GM18867 (cell line): Measurements from ENCODE around the gene ACOT7.
"Not testable (repeated sequence)": the region's sequence is repeated elsewhere in the genome, so short reads cannot be mapped to it uniquely, and the experiment has no call there.

ENCODE experiments used
- ATAC-seq: cut with Tn5 transposase; IDR thresholded peaks from one replicate; pipeline ENCODE4 v1.9.1; 2021; ENCODE audit warnings: mild to moderate bottlenecking, moderate library complexity; ENCODE audit not compliant: unreplicated experiment

ACOT7 gene

GRCh38 chr1:6365047-6365446, 28.5 kb downstream of the ACOT7 start:
- ATAC-seq: no peak

GRCh38 chr1:6363085-6363884, 30.3 kb downstream of the ACOT7 start:
- ATAC-seq: not testable (repeated sequence)

GRCh38 chr1:6361124-6361775, 32.3 kb downstream of the ACOT7 start:
- no peak for ATAC-seq

GRCh38 chr1:6360517-6361070, 33.0 kb downstream of the ACOT7 start:
- no peak for ATAC-seq

- ATAC-seq: peak; percentile 28
Observed at GRCh38 chr1:6360117-6360496, 33.5 kb downstream of the ACOT7 start.

GRCh38 chr1:6359216-6360116, 34.1 kb downstream of the ACOT7 start:
- peak; percentile 86 for ATAC-seq

GRCh38 chr1:6358757-6359201, 34.8 kb downstream of the ACOT7 start:
- ATAC-seq: no peak

- no peak for ATAC-seq
Observed at GRCh38 chr1:6358144-6358624, 35.4 kb downstream of the ACOT7 start.

GRCh38 chr1:6357243-6357936, 36.2 kb downstream of the ACOT7 start:
- ATAC-seq: no peak

- ATAC-seq: no peak
Observed at GRCh38 chr1:6355621-6356020, 37.9 kb downstream of the ACOT7 start.

- no peak for ATAC-seq
Observed at GRCh38 chr1:6354659-6355317, 38.8 kb downstream of the ACOT7 start.

GRCh38 chr1:6353955-6354658, 39.5 kb downstream of the ACOT7 start:
- no peak for ATAC-seq

- no peak for ATAC-seq
Observed at GRCh38 chr1:6353619-6353954, 40.0 kb downstream of the ACOT7 start.

- ATAC-seq: no peak
Observed at GRCh38 chr1:6352138-6352563, 41.4 kb downstream of the ACOT7 start.

GRCh38 chr1:6351480-6352137, 42.0 kb downstream of the ACOT7 start:
- no peak for ATAC-seq

- ATAC-seq: no peak
Observed at GRCh38 chr1:6350416-6351088, 43.0 kb downstream of the ACOT7 start.

- no peak for ATAC-seq
Observed at GRCh38 chr1:6349254-6349943, 44.2 kb downstream of the ACOT7 start.
